Activated naive CD4-positive, alpha-beta T cell treated with anti-CD3 and anti-CD28 coated beads, Interleukin-2, amount 50 U/mL, for 72 hours (primary cell): ENCODE results near the gene XRCC4. TPM values are rescaled to one million over a fixed set of nuclear protein-coding genes. Genes with fewer than 3 reads are reported as not detected.

Experiments used
- ATAC-seq, 2 donors: fragments of 150-1000 bp; cut with Tn5 transposase; 2 replicates each; pipeline ENCODE4 v1.10.0; 2021; ENCODE audit warnings: mild to moderate bottlenecking in 2 of 2, moderate library complexity in 2 of 2
- DNase-seq, 2 donors: peaks; one replicate each; pipeline ENCODE4 v3.0.0; 2021 to 2022; ENCODE audit warnings: low spot score in 2 of 2
- H3K27ac Mint-ChIP-seq, 2 donors: one replicate each; pipeline ENCODE4 v1.8.0; 2022; ENCODE audit warnings: mild to moderate bottlenecking in 2 of 2, mixed read lengths in 2 of 2
- H3K36me3 Mint-ChIP-seq, 2 donors: one replicate each; pipeline ENCODE4 v1.8.0; 2022; ENCODE audit warnings: mixed read lengths in 2 of 2
- H3K9me3 Mint-ChIP-seq, 2 donors: one replicate each; pipeline ENCODE4 v1.8.0; 2022; ENCODE audit warnings: mixed read lengths in 2 of 2
- total RNA-seq, 2 donors: library from RNA; stranded (reverse); gene quantifications; one replicate each; pipeline ENCODE4 v1.2.3, GENCODE V29; 2022

The XRCC4 gene
- total RNA-seq, 2 donors from 2014 or later: 13.3 to 13.6 TPM

- Mint-ChIP-seq H3K27ac (no peak overlapping the region), H3K9me3 (peaks cover 4 to 5% of the 10 kb centered on the region in 2 donors), H3K36me3 (peaks cover 0 to 6% of the 10 kb centered on the region in 2 donors)
- DNase-seq (no peak), ATAC-seq (no peak)
Measured at GRCh38 chr5:83184534-83184933, 107.2 kb downstream of the XRCC4 start.

GRCh38 chr5:83192947-83193346, 115.6 kb downstream of the XRCC4 start:
- no peaks in the 10 kb centered on the region for H3K36me3 Mint-ChIP-seq
- H3K9me3 Mint-ChIP-seq: no peaks in the 10 kb centered on the region
- ATAC-seq (no peak), DNase-seq (no peak)
- no peak overlapping the region for H3K27ac Mint-ChIP-seq

DNA sequence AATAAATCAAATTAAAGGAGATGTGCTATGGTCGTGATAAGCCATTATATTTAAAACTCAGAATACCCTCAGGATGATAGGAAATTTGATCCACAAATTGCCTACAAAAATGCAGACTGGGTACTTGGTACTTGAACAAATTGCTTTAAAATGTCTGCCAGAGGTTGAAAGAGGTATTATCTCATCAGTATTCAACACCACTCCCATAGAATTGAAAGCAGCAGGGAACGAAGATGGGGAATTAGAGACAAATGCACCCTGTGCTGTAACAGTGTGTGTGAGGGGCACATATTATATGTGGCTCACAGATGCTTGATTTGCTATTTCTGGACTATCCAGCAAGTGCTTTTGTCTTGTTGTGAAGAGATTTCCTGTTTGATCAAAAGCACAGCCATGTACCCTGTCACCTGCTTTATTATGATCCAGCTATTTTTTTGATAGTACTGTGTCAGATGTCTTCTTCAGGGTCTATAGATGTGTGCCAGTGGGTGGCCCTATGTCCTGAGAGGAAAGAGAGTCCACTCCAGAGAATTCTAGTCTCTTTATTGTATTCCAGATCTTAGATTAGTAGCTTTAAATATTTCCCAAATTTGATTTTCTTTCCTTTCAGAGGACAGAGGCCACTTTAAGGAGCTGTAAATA, 120.1 kb downstream of the XRCC4 start:
- Mint-ChIP-seq H3K36me3 (no peaks in the 10 kb centered on the region), H3K9me3 (no peaks in the 10 kb centered on the region), H3K27ac (no peak overlapping the region)
- ATAC-seq (no peak), DNase-seq (no peak)

- H3K27ac Mint-ChIP-seq: no peak overlapping the region
- H3K9me3 Mint-ChIP-seq: no peaks in the 10 kb centered on the region
- DNase-seq (no peak), ATAC-seq (no peak)
- H3K36me3 Mint-ChIP-seq: no peaks in the 10 kb centered on the region
Measured at GRCh38 chr5:83199126-83199525, 121.8 kb downstream of the XRCC4 start.

- Mint-ChIP-seq H3K9me3 (no peaks in the 10 kb centered on the region), H3K36me3 (no peaks in the 10 kb centered on the region), H3K27ac (no peak overlapping the region)
- ATAC-seq: no peak
- DNase-seq: no peak
Measured at GRCh38 chr5:83204651-83205050, 127.3 kb downstream of the XRCC4 start.

DNA sequence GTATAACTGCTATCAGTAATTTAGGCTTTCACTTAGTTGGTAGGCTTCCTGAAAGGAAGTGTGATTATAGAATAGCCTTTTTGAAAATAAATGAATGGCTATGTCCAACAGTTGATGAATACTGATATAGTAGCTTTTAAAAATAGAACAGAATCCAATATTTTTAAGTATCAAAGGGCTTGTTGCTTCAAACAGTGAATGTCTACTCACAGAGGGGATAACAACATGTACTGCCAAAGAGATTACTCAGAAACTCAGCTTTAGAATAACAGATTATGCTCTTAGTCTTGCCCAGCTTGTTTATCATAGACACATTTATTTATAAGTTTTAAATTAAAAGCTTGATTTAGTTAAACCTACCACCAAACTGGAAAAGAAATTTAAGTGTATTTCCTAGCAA, 132.6 kb downstream of the XRCC4 start:
- H3K9me3 Mint-ChIP-seq: no peaks in the 10 kb centered on the region
- H3K36me3 Mint-ChIP-seq: peaks cover 0 to 5% of the 10 kb centered on the region in 2 donors
- H3K27ac Mint-ChIP-seq: no peak overlapping the region
- DNase-seq: no peak
- no peak for ATAC-seq

DNA sequence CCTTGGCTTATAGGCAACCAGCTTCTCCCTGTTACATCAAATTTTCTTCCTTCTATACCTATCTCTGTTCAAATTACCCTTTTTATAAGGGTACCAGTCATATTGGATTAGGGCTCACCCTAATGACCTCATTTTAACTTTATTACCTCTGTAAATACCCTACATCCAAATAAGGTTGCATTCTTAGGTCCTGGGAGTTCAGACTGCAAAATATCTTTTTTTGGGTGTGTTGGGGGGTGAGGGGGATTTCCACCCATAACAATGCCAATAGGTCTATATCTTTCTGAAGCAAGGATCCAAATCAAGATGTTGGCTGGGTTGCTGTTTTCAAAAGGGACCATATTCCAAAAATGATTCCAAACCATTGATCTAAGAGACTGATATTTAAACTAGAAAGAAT, 141.7 kb downstream of the XRCC4 start:
- no peak overlapping the region for H3K27ac Mint-ChIP-seq

GRCh38 chr5:83219495-83219894, 142.1 kb downstream of the XRCC4 start:
- no peak for ATAC-seq
- Mint-ChIP-seq H3K9me3 (no peaks in the 10 kb centered on the region), H3K36me3 (no peaks in the 10 kb centered on the region), H3K27ac (no peak overlapping the region)
- DNase-seq: no peak

More for the DNA sequence above, 141.7 kb downstream of the XRCC4 start:
- DNase-seq: no peak
- Mint-ChIP-seq H3K9me3 (no peaks in the 10 kb centered on the region), H3K36me3 (no peaks in the 10 kb centered on the region)
- ATAC-seq: no peak

GRCh38 chr5:83220331-83220730, 143.0 kb downstream of the XRCC4 start:
- ATAC-seq: no peak
- Mint-ChIP-seq H3K9me3 (no peaks in the 10 kb centered on the region), H3K36me3 (peaks cover 0 to 5% of the 10 kb centered on the region in 2 donors), H3K27ac (no peak overlapping the region)
- no peak for DNase-seq

GRCh38 chr5:83222906-83223305, 145.6 kb downstream of the XRCC4 start:
- peaks cover 0 to 5% of the 10 kb centered on the region in 2 donors for H3K36me3 Mint-ChIP-seq
- no peak for ATAC-seq
- H3K27ac Mint-ChIP-seq: no peak overlapping the region
- no peaks in the 10 kb centered on the region for H3K9me3 Mint-ChIP-seq
- DNase-seq: no peak

- H3K36me3 Mint-ChIP-seq: peaks cover 0 to 5% of the 10 kb centered on the region in 2 donors
- no peaks in the 10 kb centered on the region for H3K9me3 Mint-ChIP-seq
- DNase-seq (no peak), ATAC-seq (no peak)
- no peak overlapping the region for H3K27ac Mint-ChIP-seq
Measured at GRCh38 chr5:83227611-83228010, 150.3 kb downstream of the XRCC4 start.

DNA sequence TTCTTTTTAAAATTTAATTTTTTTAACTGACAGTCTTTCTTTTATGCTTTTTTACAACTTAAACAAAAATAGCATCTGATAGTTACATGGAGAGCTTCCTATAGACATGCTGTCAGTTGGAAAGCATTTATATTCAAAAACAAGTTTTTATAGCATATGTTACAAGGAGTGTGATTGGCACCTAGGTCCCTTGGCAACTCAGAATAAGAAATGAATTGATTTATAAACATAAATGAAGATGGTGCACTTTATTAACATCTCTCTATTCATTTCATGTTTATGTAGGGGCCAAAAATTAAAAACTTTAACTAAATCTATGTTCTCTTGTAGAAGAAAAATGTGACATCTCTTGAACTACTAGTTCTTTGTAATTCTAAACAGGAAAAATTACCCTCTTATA, 153.2 kb downstream of the XRCC4 start:
- Mint-ChIP-seq H3K27ac (no peak overlapping the region), H3K36me3 (no peaks in the 10 kb centered on the region), H3K9me3 (no peaks in the 10 kb centered on the region)
- ATAC-seq: no peak
- DNase-seq: no peak

DNA sequence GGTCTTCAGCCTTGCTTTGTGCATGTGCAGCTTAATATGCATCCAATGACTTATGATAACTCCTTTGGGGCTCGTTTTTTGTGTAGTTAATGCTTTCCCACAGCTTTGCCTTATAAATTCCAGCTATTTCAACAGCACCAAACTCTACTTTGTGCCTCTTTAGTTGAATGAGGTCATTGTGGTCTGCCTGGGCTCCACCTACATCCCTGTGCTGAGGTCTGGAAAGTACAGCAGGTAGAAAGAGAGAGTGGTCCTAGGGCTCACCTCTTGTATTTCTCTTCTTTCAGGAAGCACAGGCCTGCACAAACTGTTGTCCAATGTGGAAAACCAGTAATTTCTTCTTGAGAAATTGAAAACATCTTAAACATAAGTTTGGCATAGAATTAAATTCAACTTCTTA, 167.2 kb downstream of the XRCC4 start:
- Mint-ChIP-seq H3K27ac (no peak overlapping the region), H3K36me3 (no peaks in the 10 kb centered on the region), H3K9me3 (no peaks in the 10 kb centered on the region)
- DNase-seq (no peak), ATAC-seq (no peak)

DNA sequence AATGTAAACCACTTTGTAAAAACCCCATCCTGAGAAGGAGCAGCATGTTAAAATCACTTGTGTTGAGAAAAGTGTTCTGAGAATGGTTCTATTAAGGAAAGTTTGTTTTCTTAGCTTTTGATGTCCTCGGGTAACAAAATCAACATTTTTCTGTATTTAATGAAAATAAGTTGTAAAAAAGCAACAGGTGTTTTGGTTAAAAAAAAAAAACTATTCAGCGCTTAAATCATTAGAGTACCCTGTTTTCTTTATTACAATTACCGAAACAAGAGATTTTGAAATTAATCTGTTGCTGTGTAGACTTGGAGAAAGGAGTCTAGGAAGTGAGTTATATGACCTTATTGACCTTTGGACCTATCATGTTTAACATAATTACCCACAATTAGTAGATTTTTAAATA, 167.7 kb downstream of the XRCC4 start:
- no peak for DNase-seq
- Mint-ChIP-seq H3K9me3 (no peaks in the 10 kb centered on the region), H3K36me3 (no peaks in the 10 kb centered on the region), H3K27ac (no peak overlapping the region)
- ATAC-seq: no peak

DNA sequence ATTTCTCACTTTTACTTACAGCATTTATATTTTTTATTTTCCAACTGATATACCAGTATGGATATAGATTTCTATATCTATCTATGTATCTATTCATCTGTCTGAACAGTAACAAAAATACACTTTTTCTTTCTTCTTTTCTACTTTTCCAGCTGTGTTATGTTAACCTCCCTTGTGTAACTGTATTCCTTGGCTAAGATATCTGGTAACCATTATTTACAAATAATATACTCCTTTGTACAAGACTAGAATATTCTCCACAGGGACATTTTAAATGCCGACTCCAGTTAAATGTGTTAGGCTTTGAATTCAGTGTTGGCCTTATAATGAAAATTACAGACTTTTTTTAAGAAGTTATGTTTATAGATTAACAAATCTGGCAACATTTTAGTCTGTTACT, 168.7 kb downstream of the XRCC4 start:
- no peak overlapping the region for H3K27ac Mint-ChIP-seq
- no peaks in the 10 kb centered on the region for H3K36me3 Mint-ChIP-seq
- no peaks in the 10 kb centered on the region for H3K9me3 Mint-ChIP-seq
- no peak for ATAC-seq
- no peak for DNase-seq

DNA sequence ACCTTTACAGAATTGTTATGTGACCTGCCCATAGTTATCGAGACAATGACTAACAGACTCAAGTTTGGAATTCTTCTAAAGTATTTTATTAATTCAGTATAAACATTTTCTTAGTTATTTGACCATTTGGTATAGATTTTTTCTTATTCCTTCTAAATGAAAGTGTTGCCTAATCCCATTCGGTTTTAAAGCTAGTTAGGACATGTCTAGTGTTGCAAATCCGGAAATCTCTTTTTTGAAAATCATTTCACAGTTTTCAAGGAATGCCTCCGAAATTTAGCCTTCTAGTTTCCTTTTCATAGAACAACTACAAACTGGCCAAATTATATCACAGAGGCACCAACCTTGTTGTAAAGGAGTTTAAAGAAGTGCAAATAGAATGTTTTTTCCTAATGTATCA, 171.8 kb downstream of the XRCC4 start:
- no peaks in the 10 kb centered on the region for H3K9me3 Mint-ChIP-seq
- ATAC-seq: no peak
- no peaks in the 10 kb centered on the region for H3K36me3 Mint-ChIP-seq
- DNase-seq: no peak
- H3K27ac Mint-ChIP-seq: no peak overlapping the region

- DNase-seq: no peak
- Mint-ChIP-seq H3K36me3 (no peaks in the 10 kb centered on the region), H3K27ac (no peak overlapping the region), H3K9me3 (no peaks in the 10 kb centered on the region)
- ATAC-seq: no peak
Measured at GRCh38 chr5:83251849-83252248, 174.5 kb downstream of the XRCC4 start.

DNA sequence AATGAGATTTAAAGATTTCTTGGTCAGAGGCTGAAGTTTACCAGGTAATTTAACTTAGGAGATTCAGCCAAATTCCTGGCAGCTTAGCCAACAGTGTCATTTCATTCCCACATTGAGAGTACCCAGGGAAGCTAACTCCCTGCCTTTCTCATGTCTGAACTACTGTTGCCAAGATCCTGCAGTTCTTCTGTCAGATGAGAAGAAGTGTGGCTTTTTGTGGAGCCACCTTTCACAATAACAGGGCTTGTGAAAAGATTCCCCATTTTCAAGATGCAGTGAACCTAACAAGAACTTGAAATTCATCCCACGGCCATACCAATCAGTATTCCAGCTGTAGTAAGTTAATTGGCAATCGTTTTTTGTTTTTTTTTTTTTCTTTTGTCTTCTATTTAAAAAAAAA, 176.4 kb downstream of the XRCC4 start:
- H3K36me3 Mint-ChIP-seq: no peaks in the 10 kb centered on the region
- no peaks in the 10 kb centered on the region for H3K9me3 Mint-ChIP-seq
- no peak overlapping the region for H3K27ac Mint-ChIP-seq
- DNase-seq (no peak), ATAC-seq (no peak)

DNA sequence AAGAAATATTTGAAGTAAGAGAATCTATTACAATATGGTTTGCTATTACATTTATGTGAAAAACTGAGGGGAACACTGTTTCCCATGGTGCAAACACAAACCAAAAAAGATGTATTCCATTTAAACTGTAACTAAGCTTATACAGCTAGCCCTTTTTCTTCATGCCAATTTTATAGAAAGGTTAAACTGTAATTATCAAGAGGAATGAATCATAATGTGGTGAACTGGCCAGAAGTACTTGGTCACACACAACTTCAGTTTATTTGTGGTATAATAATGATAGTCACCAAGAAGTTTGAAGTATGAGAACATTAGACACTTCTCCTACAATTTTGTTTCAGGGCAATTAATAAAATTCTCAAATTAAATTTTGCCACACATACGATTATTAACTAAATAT, 177.9 kb downstream of the XRCC4 start:
- ATAC-seq (no peak), DNase-seq (no peak)
- Mint-ChIP-seq H3K9me3 (no peaks in the 10 kb centered on the region), H3K36me3 (no peaks in the 10 kb centered on the region), H3K27ac (no peak overlapping the region)
